Ascending aorta (tissue), 2 donors: ENCODE data around the gene COG5. TPM values are rescaled to one million over a fixed set of nuclear protein-coding genes. Genes with fewer than 3 reads are reported as not detected.

Source experiments
- DNase-seq, 2 donors: peaks; one replicate each; pipeline ENCODE4 v3.0.0-alpha.2; 2019; ENCODE audit warnings: low spot score in 2 of 2
- H3K27ac ChIP-seq, 2 donors: fragments of 200-600 bp; sonication (generic); one replicate each; pipeline ENCODE4 v1.5.1; 2016 to 2017; ENCODE audit warnings: mild to moderate bottlenecking in 1 of 2
- H3K27me3 ChIP-seq: fragments of 200-600 bp; sonication (generic); one replicate; pipeline ENCODE4 v1.5.1; 2017
- H3K36me3 ChIP-seq, 2 donors: fragments of 200-600 bp; sonication (generic); one replicate each; pipeline ENCODE4 v1.5.1; 2016
- H3K4me1 ChIP-seq, 2 donors: fragments of 200-600 bp; sonication (generic); one replicate each; pipeline ENCODE4 v1.5.1; 2016 to 2017; ENCODE audit warnings: mild to moderate bottlenecking in 1 of 2
- H3K4me3 ChIP-seq, 2 donors: fragments of 200-600 bp; sonication (generic); one replicate each; pipeline ENCODE4 v1.5.1; 2016 to 2017; ENCODE audit warnings: mild to moderate bottlenecking in 1 of 2
- H3K9me3 ChIP-seq, 2 donors: fragments of 200-600 bp; sonication (generic); one replicate each; pipeline ENCODE4 v1.5.1; 2016
- intact Hi-C: fragments of 100-400 bp; cut with DNase I; formaldehyde crosslinking; loops from one replicate; pipeline ENCODE4 v1.15.1; 2023
- total RNA-seq: library from RNA; depleted of rRNA; stranded (reverse); fragments of >200 nt; gene quantifications from one replicate; pipeline ENCODE4 v1.1.0, GENCODE V29; 2016
- TF ChIP-seq, protein P1 (sequence below), 3 experiments: fragments of 200-600 bp in 2 of 3; fragments of 450-650 bp in 1 of 3; sonication (generic) in 2 of 3; IDR thresholded peaks; one replicate each; pipeline ENCODE4 v1.5.1; 2016 to 2019; ENCODE audit warnings: antibody characterized with exemption in 3 of 3, mild to moderate bottlenecking in 1 of 3, moderate library complexity in 1 of 3

COG5 gene
- total RNA-seq, 1 donor from 2014 or later: 16.8 TPM

GRCh38 chr7:107237451-107237850 lies 326.3 kb downstream of the COG5 start:
- no peaks in the 10 kb centered on the region for H3K27me3 ChIP-seq
- TF ChIP-seq, protein P1, sequence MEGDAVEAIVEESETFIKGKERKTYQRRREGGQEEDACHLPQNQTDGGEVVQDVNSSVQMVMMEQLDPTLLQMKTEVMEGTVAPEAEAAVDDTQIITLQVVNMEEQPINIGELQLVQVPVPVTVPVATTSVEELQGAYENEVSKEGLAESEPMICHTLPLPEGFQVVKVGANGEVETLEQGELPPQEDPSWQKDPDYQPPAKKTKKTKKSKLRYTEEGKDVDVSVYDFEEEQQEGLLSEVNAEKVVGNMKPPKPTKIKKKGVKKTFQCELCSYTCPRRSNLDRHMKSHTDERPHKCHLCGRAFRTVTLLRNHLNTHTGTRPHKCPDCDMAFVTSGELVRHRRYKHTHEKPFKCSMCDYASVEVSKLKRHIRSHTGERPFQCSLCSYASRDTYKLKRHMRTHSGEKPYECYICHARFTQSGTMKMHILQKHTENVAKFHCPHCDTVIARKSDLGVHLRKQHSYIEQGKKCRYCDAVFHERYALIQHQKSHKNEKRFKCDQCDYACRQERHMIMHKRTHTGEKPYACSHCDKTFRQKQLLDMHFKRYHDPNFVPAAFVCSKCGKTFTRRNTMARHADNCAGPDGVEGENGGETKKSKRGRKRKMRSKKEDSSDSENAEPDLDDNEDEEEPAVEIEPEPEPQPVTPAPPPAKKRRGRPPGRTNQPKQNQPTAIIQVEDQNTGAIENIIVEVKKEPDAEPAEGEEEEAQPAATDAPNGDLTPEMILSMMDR (IDR thresholded peaks at IDR 0.05): no peak
- H3K4me1 ChIP-seq: no peaks in the 10 kb centered on the region
- DNase-seq: no peak
- intact Hi-C loops: no loop called here
- H3K4me3 ChIP-seq: no peak overlapping the region
- peaks cover 3 to 10% of the 10 kb centered on the region in 2 donors for H3K36me3 ChIP-seq
- H3K9me3 ChIP-seq: no peaks in the 10 kb centered on the region
- no peak overlapping the region for H3K27ac ChIP-seq

DNA sequence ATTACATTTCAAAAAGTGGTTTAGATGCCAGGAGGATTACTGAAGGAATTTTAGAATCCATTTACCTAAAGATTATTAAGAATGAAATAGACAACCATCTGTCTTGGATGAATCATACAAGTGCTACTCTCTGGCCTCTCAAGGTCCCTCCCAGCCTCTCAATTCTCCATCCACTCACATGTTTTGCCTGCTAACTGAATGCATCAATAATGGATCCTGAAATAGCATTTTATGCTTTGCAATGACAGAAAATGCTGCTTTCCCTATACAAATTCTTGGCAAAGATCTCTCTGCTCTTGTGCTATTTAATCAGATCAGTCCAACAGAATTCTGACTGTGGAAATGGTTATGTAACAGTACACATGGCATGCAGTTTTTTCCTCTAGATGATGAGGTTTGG lies 326.9 kb downstream of the COG5 start:
- TF ChIP-seq, protein P1 (IDR thresholded peaks at IDR 0.05): no peak
- intact Hi-C loops: no loop called here
- no peaks in the 10 kb centered on the region for H3K9me3 ChIP-seq
- no peak overlapping the region for H3K27ac ChIP-seq
- H3K27me3 ChIP-seq: no peaks in the 10 kb centered on the region
- H3K36me3 ChIP-seq: peaks cover 3 to 10% of the 10 kb centered on the region in 2 donors
- H3K4me3 ChIP-seq: no peak overlapping the region
- DNase-seq: no peak
- no peaks in the 10 kb centered on the region for H3K4me1 ChIP-seq

GRCh38 chr7:107234436-107234835 lies 329.3 kb downstream of the COG5 start:
- Histone ChIP-seq H3K9me3 (no peaks in the 10 kb centered on the region), H3K4me1 (no peaks in the 10 kb centered on the region), H3K4me3 (no peak overlapping the region), H3K27ac (no peak overlapping the region), H3K27me3 (no peaks in the 10 kb centered on the region), H3K36me3 (peaks cover 3 to 10% of the 10 kb centered on the region in 2 donors)
- intact Hi-C loops: no loop called here
- no peak for DNase-seq
- TF ChIP-seq, protein P1 (IDR thresholded peaks at IDR 0.05): no peak

DNA sequence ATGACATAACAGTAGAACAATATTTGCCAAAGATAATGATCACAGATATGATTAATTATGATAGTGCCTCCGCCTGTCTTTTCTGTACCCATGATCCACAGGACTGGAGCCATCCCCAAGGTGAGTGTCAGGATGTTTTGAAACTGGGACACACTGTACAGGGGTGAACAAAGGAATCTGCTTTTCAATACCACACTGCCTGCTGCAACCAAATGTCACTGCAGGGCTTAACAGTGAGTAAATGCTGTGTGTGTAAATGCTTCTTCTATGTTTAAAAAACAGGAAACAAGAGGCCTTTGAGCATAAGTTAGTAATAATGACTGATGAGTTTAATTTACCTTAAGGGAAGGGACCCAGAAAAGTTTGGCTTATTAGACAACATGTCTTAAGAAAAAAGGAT lies 329.7 kb downstream of the COG5 start:
- peaks cover 3 to 15% of the 10 kb centered on the region in 2 donors for H3K36me3 ChIP-seq
- H3K9me3 ChIP-seq: no peaks in the 10 kb centered on the region
- H3K27me3 ChIP-seq: no peaks in the 10 kb centered on the region
- H3K4me3 ChIP-seq: no peak overlapping the region
- no peaks in the 10 kb centered on the region for H3K4me1 ChIP-seq
- no peak overlapping the region for H3K27ac ChIP-seq
- TF ChIP-seq, protein P1 (IDR thresholded peaks at IDR 0.05): no peak
- intact Hi-C loops: no loop called here
- no peak for DNase-seq

DNA sequence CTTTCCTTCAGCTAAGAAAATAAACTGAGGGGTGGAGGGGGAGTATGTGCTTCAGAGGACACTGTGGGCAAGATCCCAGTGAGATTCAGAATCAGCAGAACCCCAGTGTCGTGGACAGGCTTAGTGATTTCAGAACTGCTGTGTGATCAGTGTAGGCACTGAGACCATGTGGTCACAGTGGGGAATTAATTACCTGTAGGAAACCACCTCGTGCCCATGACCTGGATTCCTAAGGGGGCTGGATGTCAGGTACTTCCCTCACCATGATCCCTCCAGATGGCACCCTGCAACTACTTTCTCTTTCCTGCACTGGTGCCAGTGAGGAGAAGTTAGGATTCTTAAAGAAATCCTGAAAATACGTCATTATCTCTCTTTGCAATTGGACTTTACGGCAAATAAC lies 330.5 kb downstream of the COG5 start:
- DNase-seq: no peak
- H3K4me1 ChIP-seq: no peaks in the 10 kb centered on the region
- H3K9me3 ChIP-seq: no peaks in the 10 kb centered on the region
- no peak overlapping the region for H3K4me3 ChIP-seq
- H3K27me3 ChIP-seq: no peaks in the 10 kb centered on the region
- intact Hi-C loops: no loop called here
- TF ChIP-seq, protein P1 (IDR thresholded peaks at IDR 0.05): no peak
- peaks cover 3 to 19% of the 10 kb centered on the region in 2 donors for H3K36me3 ChIP-seq
- no peak overlapping the region for H3K27ac ChIP-seq

GRCh38 chr7:107232568-107233090 lies 331.1 kb downstream of the COG5 start:
- Histone ChIP-seq H3K4me3 (no peak overlapping the region), H3K27ac (no peak overlapping the region), H3K4me1 (no peaks in the 10 kb centered on the region), H3K27me3 (no peaks in the 10 kb centered on the region), H3K36me3 (peaks cover 1 to 19% of the 10 kb centered on the region in 2 donors), H3K9me3 (no peaks in the 10 kb centered on the region)
- intact Hi-C loops: no loop called here
- TF ChIP-seq, protein P1 (IDR thresholded peaks at IDR 0.05): no peak
- no peak for DNase-seq
